IPS DF 6.9 (cell line): ENCODE data around the gene SCARB2.

ENCODE experiments used
- DNase-seq: peaks from one replicate; pipeline ENCODE4 v3.0.0-alpha.2; 2013; ENCODE audit warnings: low read depth, low spot score
- H3K27ac ChIP-seq: one replicate; pipeline ENCODE4 v1.5.1; 2013; ENCODE audit warnings: low read length, control low read depth
- H3K27me3 ChIP-seq: 2 replicates; pipeline ENCODE4 v1.6.1; 2013; ENCODE audit warnings: mild to moderate bottlenecking, low read length; ENCODE audit not compliant: control insufficient read depth, insufficient read depth
- H3K36me3 ChIP-seq: 2 replicates; pipeline ENCODE4 v1.6.1; 2013; ENCODE audit warnings: low read length; ENCODE audit not compliant: control insufficient read depth, insufficient read depth
- H3K4me1 ChIP-seq: 2 replicates; pipeline ENCODE4 v1.6.1; 2013; ENCODE audit warnings: low read length; ENCODE audit not compliant: control insufficient read depth, insufficient read depth
- H3K4me3 ChIP-seq: 2 replicates; pipeline ENCODE4 v1.5.1; 2013; ENCODE audit warnings: mild to moderate bottlenecking, low read length
- H3K9me3 ChIP-seq: 2 replicates; pipeline ENCODE4 v1.6.1; 2013; ENCODE audit warnings: low read length, inconsistent platforms; ENCODE audit not compliant: control insufficient read depth, insufficient read depth
- WGBS: extraction: QIAGEN DNeasy Blood & Tissue Kit; methylation state at CpG from one replicate; pipeline ENCODE4 v1.1.7; 2013; ENCODE audit warnings: mixed read lengths, missing lambda C conversion rate; ENCODE audit not compliant: insufficient read length, insufficient coverage; 5-methylcytosine and 5-hydroxymethylcytosine counted together

SCARB2 gene

DNA sequence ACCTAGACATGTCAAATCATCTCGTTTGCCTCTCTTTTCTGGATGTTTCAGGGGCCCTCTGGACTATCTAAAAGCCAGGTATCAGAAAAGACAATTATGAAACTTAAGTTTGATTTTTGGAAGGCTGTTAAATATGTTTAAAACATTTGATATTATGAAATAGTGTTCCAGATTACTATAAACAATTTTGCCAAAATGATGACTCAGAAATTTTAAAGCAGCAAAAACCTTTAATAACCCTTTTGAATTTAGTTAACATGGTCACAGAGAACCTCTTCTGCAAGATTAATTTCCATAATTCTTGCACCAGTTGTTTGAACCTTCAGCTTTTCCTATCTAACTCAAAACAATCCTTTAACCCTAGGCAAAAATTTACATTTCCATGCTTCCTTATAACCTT is 19.1 kb upstream of the SCARB2 start:
- no peaks in the 10 kb centered on the region for H3K36me3 ChIP-seq
- peaks cover 1% of the 10 kb centered on the region; the same call in 1 of the 2 replicates for H3K4me1 ChIP-seq
- H3K27ac ChIP-seq, result no peak overlapping the region
- no peaks in the 10 kb centered on the region for H3K27me3 ChIP-seq
- H3K9me3 ChIP-seq, result no peaks in the 10 kb centered on the region
- H3K4me3 ChIP-seq, result no peak overlapping the region
- no CpG with 5 or more reads among the region's 1 CpG for WGBS
- no peak for DNase-seq

DNA sequence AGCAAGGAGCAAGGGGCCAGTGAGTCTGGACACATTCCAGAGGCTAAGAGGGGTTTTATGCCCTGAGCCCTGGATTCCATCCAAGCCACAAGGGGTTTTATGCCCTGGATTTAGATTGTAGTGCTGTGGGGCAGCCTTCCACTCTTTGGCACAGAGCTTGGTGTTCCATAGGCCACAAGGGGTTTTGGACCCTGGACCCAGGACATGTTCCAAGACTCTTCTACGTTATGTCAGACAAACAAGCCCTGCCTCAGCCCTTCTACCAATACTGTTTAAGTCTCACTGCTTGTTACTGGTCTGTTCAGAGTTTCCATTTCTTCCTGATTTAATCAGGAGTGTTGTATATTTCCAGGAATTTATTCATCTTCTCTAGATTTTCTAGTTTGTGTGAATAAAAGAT is 12.8 kb upstream of the SCARB2 start:
- Histone ChIP-seq H3K36me3 (no peaks in the 10 kb centered on the region), H3K27me3 (no peaks in the 10 kb centered on the region), H3K4me1 (no peaks in the 10 kb centered on the region), H3K4me3 (no peak overlapping the region), H3K27ac (no peak overlapping the region), H3K9me3 (no peaks in the 10 kb centered on the region)
- no CpG with 5 or more reads among the region's 1 CpG for WGBS
- no peak for DNase-seq

DNA sequence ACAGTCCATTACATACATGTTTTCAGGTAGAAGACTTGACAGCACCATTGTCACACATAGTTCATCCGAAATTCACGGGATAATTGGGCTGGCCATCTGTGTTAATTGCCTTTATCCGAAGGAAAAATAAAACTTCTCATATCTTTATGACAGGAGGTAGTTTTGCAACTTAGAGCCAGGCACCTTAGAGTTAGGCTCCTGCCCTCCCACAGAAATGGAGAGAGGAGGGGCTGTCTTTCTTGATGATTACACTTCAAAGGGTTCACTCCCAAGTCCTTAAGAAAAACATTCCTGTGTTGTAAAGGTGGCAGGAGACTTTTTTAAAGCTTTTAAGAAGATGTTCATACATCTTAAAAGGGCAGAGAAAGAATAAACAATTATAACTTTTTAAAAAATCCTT is 10.5 kb upstream of the SCARB2 start:
- no CpG with 5 or more reads among the region's 3 CpGs for WGBS
- Histone ChIP-seq H3K9me3 (no peaks in the 10 kb centered on the region), H3K4me3 (no peak overlapping the region), H3K27ac (no peak overlapping the region), H3K27me3 (no peaks in the 10 kb centered on the region), H3K36me3 (no peaks in the 10 kb centered on the region), H3K4me1 (no peaks in the 10 kb centered on the region)
- DNase-seq, result no peak

DNA sequence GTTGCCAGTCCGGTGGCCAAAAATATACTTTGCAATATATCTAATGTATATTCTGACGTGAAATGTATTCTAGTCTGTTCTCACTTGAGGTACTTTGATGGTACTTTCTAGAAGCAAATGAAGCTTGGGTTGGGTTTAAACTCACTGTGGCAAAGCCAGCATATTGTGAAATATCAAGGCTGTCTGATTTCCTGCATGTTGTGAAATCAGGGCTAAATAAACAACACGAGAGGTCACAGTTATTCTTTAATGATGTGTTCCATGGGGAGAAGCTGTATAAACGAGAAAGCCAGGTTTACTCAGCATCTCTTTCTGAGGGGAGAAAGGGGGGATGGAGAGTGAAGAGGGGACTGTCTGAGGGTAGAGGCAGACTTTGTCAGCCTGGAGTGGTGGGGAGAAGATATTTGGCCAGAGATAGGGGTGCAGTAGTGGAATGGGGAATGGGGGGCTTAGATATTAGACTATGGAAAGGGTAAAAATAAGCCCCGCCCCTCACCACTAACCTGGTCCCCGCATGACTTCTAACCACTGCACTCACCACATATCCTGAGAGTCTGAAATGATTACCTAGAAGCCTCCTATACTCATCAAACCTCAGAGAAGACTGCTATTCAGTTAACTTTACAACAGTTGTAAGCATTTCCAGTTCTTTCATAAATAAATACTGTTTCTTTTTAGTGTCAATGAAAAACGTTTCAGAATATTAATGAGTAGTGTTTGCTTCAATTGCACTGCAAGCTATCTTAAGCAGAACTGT is 5.9 kb upstream of the SCARB2 start:
- Histone ChIP-seq H3K9me3 (no peaks in the 10 kb centered on the region), H3K4me3 (no peak overlapping the region), H3K27ac (no peak overlapping the region), H3K4me1 (peaks cover 4% of the 10 kb centered on the region; the same call in 1 of the 2 replicates), H3K36me3 (no peaks in the 10 kb centered on the region), H3K27me3 (no peaks in the 10 kb centered on the region)
- WGBS, result no CpG with 5 or more reads among the region's 7 CpGs
- DNase-seq, result no peak

DNA sequence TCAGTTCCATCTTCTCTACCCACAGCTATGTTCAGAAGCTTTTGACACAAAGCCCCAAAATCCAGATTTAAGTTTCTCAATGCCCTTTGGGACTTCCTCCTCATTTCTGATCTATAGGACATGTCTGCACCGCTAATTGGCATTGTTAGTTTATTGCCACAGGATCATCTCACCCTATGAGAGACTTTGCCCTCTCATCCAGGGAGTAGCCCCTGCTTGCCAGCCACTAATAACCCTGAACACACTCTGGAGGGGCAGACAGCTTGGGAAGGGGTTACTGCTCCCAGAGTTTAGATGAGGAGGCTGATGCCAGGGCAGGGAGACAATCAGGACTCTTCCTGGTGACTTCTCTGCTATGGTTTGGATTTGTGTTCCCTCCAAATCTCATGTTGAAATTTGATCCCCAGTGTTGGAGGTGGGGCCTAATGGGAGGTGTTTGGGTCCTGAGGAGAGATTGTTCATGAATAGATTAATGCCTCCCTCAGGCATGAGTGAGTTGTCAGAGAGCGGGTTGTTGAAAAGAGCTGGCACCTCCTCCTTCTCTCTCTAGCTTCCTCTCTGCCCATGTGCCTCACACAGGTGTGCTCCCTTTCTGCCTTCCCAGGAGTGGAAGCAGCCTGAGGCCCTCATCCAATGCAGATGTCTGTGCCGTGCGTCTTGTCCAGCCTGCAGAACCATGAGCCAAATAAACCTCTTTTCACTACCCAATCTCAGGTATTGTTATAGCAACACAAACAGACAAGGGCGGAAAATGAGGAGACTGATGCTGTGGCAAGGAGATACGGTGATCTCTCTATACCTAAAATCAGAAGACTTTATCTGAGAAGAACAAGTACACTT is 3.6 kb upstream of the SCARB2 start:
- WGBS, result no CpG with 5 or more reads among the region's 6 CpGs
- no peak overlapping the region for H3K27ac ChIP-seq
- no peaks in the 10 kb centered on the region for H3K9me3 ChIP-seq
- peaks cover 6% of the 10 kb centered on the region; the same call in 1 of the 2 replicates for H3K4me1 ChIP-seq
- H3K27me3 ChIP-seq, result no peaks in the 10 kb centered on the region
- no peak for DNase-seq
- no peaks in the 10 kb centered on the region for H3K36me3 ChIP-seq
- no peak overlapping the region for H3K4me3 ChIP-seq

DNA sequence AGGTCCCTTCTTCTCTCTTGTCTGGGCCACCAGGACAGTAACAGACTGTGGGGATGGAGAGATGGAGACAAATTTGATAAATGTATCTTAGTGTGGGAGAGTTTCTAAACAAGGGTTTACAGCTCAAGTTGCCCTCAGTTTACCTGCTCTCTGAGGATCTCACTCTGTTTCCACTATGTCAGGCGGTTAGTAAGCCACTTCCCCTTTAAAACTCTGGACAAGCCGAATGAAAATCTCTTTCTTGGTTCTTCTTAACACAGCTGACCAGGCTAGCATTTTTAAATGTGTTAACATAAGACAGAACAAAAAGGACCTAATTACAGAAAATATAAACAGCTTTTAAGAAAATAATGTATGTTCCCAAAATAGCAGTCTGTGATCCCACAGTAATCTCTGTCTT is 2.9 kb upstream of the SCARB2 start:
- no CpG with 5 or more reads among the region's 2 CpGs for WGBS
- no peak overlapping the region for H3K27ac ChIP-seq
- no peak overlapping the region for H3K4me3 ChIP-seq
- no peaks in the 10 kb centered on the region for H3K36me3 ChIP-seq
- no peaks in the 10 kb centered on the region for H3K27me3 ChIP-seq
- H3K9me3 ChIP-seq, result no peaks in the 10 kb centered on the region
- DNase-seq, result no peak
- H3K4me1 ChIP-seq, result peaks cover 6% of the 10 kb centered on the region; the same call in 1 of the 2 replicates

DNA sequence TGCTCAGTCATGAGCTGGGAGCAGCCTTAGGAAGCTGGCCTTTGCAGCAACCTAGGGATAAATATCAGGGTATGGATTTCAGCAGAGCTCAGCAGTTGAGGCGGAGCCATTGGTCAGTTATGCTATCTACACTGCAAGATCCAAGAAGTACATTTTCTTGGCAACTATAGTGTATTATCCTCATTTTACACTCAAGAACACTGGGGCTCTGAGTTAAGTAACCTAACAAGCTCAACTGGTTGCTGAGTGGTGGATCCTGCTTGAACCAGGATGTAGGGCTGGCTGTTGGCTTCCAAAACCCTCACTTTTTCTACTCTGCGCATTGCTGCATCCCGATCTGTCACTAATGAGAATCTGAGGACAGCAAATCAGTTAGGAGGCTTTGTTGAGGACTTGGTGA is 1.5 kb upstream of the SCARB2 start:
- H3K27ac ChIP-seq, result no peak overlapping the region
- H3K9me3 ChIP-seq, result no peaks in the 10 kb centered on the region
- DNase-seq, result no peak
- no peaks in the 10 kb centered on the region for H3K27me3 ChIP-seq
- peaks cover 6% of the 10 kb centered on the region; the same call in 1 of the 2 replicates for H3K4me1 ChIP-seq
- no peak overlapping the region for H3K4me3 ChIP-seq
- WGBS, result no CpG with 5 or more reads among the region's 3 CpGs
- H3K36me3 ChIP-seq, result no peaks in the 10 kb centered on the region

DNA sequence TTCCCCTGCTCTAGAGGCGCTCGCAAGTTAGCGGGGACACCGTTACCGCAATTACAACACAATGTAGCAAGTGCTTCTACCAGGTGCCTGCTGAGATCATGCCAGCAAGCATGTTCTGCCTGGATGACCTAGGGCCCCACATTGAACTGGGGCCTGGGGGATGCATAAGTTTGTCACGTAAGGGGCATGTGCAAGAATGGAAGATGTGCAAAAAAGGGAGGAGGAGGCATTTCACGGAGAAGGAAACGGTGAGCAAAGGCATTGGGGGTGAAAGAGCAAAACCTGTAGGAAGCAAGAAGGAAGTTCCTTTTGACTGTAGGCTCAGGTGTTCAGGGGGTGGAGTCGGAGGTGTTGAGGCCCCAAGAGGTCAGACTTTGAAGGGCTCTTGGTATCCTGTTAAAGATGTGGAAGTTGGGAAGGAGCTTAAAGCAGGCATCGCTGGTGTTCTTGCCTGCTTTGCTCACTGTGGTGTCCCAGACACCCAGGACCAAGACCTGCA is 602 bp upstream of the SCARB2 start:
- H3K4me3 ChIP-seq, result peak overlapping the region; percentile 82; the same call in 1 of the 2 replicates
- DNase-seq, result no peak
- H3K36me3 ChIP-seq, result no peaks in the 10 kb centered on the region
- no peaks in the 10 kb centered on the region for H3K9me3 ChIP-seq
- peaks cover 6% of the 10 kb centered on the region; the same call in 1 of the 2 replicates for H3K4me1 ChIP-seq
- H3K27me3 ChIP-seq, result no peaks in the 10 kb centered on the region
- WGBS, result no CpG with 5 or more reads among the region's 10 CpGs
- no peak overlapping the region for H3K27ac ChIP-seq

DNA sequence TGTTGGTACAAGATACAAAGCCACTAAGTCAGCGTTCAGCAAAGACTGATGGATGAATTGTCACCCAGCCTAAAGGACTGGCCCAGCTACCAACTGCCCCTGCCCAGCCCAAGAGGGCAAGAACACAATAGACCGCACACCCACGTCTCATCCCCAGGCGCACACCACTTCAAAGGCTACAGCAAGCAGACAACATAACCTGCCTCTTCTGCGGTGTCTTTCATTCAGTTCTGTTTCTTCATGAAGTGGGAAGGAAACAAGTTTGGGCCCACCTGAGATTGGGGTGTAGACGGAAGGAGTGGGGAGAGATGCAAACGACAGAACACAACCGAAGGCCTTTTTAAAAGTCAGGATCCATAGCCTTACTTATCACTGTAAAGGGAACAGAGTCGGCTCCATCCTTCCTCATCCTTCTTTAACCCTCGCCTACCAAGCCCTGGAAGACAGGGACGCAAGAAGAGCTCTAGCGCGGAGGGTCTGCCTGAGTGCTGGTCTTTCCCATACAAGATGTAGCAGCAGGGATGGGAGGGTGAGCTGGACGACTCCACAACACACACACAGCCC is 691 bp downstream of the SCARB2 start:
- Histone ChIP-seq H3K27ac (no peak overlapping the region), H3K9me3 (no peaks in the 10 kb centered on the region), H3K36me3 (no peaks in the 10 kb centered on the region), H3K4me1 (peaks cover 6% of the 10 kb centered on the region; the same call in 1 of the 2 replicates), H3K4me3 (peak overlapping the region; percentile 82; the same call in 1 of the 2 replicates), H3K27me3 (no peaks in the 10 kb centered on the region)
- WGBS, result no CpG with 5 or more reads among the region's 14 CpGs
- DNase-seq, result no peak
